Nephron (organoid): ENCODE measurements around the gene SLC16A5.
A peak's percentile ranks its signal among the peaks of the same experiment; 100 is the strongest.
"Not testable (repeated sequence)": the region's sequence is repeated elsewhere in the genome, so short reads cannot be mapped to it uniquely, and the experiment has no call there.

ENCODE experiments used
- H3K27ac Mint-ChIP-seq, 3 experiments: 2 replicates each; pipeline ENCODE4 v1.8.0; 2020; ENCODE audit warnings: mixed read lengths in 3 of 3, mild to moderate bottlenecking in 2 of 3, moderate library complexity in 1 of 3
- H3K27me3 Mint-ChIP-seq: 2 replicates; pipeline ENCODE4 v1.8.0; 2021; ENCODE audit warnings: low read depth, mild to moderate bottlenecking, moderate library complexity, mixed read lengths
- H3K36me3 Mint-ChIP-seq: 2 replicates; pipeline ENCODE4 v1.8.0; 2020; ENCODE audit warnings: low read depth, mixed read lengths
- H3K4me1 Mint-ChIP-seq: 2 replicates; pipeline ENCODE4 v1.8.0; 2020; ENCODE audit warnings: mixed read lengths
- H3K4me3 Mint-ChIP-seq, 3 experiments: 2 replicates each; pipeline ENCODE4 v1.8.0; 2020; ENCODE audit warnings: mild to moderate bottlenecking in 3 of 3, mixed read lengths in 3 of 3, moderate library complexity in 2 of 3
- H3K9me3 Mint-ChIP-seq: 2 replicates; pipeline ENCODE4 v1.8.0; 2020; ENCODE audit warnings: mixed read lengths
- CTCF ChIP-seq, 3 experiments: fragments of 200-600 bp; sonication (generic); IDR thresholded peaks; one replicate each; pipeline ENCODE4 v1.5.0; 2021; ENCODE audit warnings: antibody characterized with exemption in 3 of 3; ENCODE audit not compliant: unreplicated experiment in 3 of 3

The SLC16A5 gene

GRCh38 chr17:75067856-75068255 is 19.9 kb upstream of the SLC16A5 start:
- Mint-ChIP-seq H3K27ac (no peak overlapping the region), H3K9me3 (no peaks in the 10 kb centered on the region), H3K36me3 (peaks cover 24% of the 10 kb centered on the region), H3K4me1 (peaks cover 5% of the 10 kb centered on the region), H3K4me3 (no peak overlapping the region), H3K27me3 (no peaks in the 10 kb centered on the region)
- TF ChIP-seq CTCF (IDR thresholded peaks at IDR 0.05; ENCODE audit: unreplicated experiment in 3 of 3), result no peak

DNA sequence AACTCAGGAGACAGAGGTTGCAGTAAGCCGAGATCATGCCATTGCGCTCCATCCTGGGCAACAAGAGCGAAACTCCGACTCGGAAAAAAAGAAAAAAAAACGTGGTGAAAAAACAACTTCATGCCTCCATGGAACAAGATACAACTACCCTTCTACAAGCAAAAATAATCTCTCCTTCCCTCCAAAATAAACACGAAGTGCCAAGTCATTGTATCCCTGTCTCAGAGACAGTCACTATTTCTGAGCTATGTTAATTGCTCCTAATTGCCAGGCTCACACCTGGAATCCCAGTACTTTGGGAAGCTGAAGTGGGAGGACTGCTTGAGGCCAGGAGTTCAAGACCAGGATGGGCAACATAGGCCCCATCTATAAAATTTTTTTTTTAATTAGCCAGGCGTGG is 19.0 kb upstream of the SLC16A5 start:
- H3K36me3 Mint-ChIP-seq, result peaks cover 19% of the 10 kb centered on the region
- H3K9me3 Mint-ChIP-seq, result no peaks in the 10 kb centered on the region
- no peak for TF ChIP-seq CTCF (IDR thresholded peaks at IDR 0.05; ENCODE audit: unreplicated experiment in 3 of 3)
- no peak overlapping the region for H3K27ac Mint-ChIP-seq
- no peak overlapping the region for H3K4me3 Mint-ChIP-seq
- no peaks in the 10 kb centered on the region for H3K27me3 Mint-ChIP-seq
- peaks cover 9% of the 10 kb centered on the region for H3K4me1 Mint-ChIP-seq

GRCh38 chr17:75069783-75070182 is 18.0 kb upstream of the SLC16A5 start:
- no peaks in the 10 kb centered on the region for H3K27me3 Mint-ChIP-seq
- H3K4me3 Mint-ChIP-seq, result no peak overlapping the region
- H3K27ac Mint-ChIP-seq, result no peak overlapping the region
- peaks cover 9% of the 10 kb centered on the region for H3K36me3 Mint-ChIP-seq
- no peaks in the 10 kb centered on the region for H3K9me3 Mint-ChIP-seq
- TF ChIP-seq CTCF (IDR thresholded peaks at IDR 0.05; ENCODE audit: unreplicated experiment in 3 of 3), result peak; percentile 18 to 37 (median 22)
- H3K4me1 Mint-ChIP-seq, result peaks cover 12% of the 10 kb centered on the region

DNA sequence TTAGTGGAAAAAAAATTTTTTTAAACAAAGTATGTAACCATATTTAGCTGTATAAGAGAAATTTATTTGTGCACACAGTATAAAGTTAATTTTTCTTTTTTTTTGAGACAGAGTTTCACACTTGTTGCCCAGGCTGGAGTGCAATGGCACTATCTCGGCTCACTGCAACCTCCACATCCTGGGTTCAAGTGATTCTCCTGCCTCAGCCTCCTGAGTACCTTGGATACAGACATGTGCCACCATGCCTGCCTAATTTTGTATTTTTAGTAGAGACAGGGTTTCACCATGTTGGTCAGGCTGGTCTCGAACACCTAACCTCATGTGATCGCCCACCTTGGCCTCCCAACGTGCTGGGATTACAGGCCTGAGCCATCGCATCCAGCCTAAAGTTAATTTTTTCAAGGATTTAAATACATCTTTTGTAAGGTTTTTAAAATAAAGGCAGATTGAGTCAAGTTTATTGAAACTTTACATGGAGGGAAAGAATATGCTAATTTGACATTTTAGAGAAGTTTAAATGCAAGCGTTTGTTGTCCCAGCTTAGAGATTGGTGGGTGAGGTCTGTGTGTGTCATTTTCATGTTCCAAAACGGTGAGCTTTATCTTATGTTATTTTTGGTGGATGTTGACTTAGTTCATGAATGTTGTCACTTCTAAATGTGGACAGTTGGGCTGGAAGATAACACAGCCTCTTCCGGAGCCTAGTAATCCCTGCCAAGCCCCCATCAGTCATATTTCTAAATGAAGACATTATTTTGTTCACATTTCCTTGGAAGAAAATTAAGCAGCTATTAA is 16.1 kb upstream of the SLC16A5 start:
- not testable (repeated sequence) for H3K9me3 Mint-ChIP-seq, H3K27me3 Mint-ChIP-seq, H3K4me3 Mint-ChIP-seq, H3K36me3 Mint-ChIP-seq
- Mint-ChIP-seq H3K27ac (peak overlapping the region in 1 of 3 experiments; percentile 20), H3K4me1 (peaks cover 17% of the 10 kb centered on the region)

DNA sequence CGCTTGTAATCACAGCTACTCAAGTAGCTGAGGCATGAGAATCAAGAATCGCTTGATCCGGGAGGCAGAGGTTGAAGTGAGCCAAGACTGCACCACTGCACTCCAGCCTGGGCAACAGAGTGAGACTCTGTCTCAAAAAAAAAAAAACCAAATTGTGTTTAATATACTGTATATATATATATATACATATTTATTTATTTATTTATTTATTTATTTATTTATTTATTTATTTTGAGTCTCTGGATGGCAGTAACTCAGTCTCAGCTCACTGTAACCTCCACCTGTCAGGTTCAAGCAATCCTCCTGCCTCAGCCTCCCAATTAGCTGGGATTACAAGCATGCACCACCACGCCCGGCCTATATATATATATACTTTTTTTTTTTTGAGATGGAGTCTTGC is 14.8 kb upstream of the SLC16A5 start:
- not testable (repeated sequence) for H3K4me3 Mint-ChIP-seq, H3K36me3 Mint-ChIP-seq, H3K27ac Mint-ChIP-seq, H3K27me3 Mint-ChIP-seq, H3K9me3 Mint-ChIP-seq
- peaks cover 17% of the 10 kb centered on the region for H3K4me1 Mint-ChIP-seq

- Mint-ChIP-seq H3K4me3 (no peak overlapping the region), H3K9me3 (no peaks in the 10 kb centered on the region), H3K27ac (peak overlapping the region; percentile 25 to 83 (median 75))
Measured at GRCh38 chr17:75073618-75074047, 14.1 kb upstream of the SLC16A5 start.

More at GRCh38 chr17:75073618-75074047, 14.1 kb upstream of the SLC16A5 start:
- no peak for TF ChIP-seq CTCF (IDR thresholded peaks at IDR 0.05; ENCODE audit: unreplicated experiment in 3 of 3)
- Mint-ChIP-seq H3K27me3 (no peaks in the 10 kb centered on the region), H3K4me1 (peaks cover 21% of the 10 kb centered on the region), H3K36me3 (no peaks in the 10 kb centered on the region)
